ENCODE measurements around the gene TIGAR.

TIGAR gene

GRCh38 chr12:4379405-4379804 lies 58.4 kb downstream of the TIGAR start, which contains the start of gene FGF23:
FGF23 (minus strand) TSS chr12:4379712; CDS start chr12:4379582, 130 bp downstream.
- H3K4me3 ChIP-seq (ENCODE audit: control insufficient read depth, low read depth, low read length) = no peak within 1 kb of the TSS
- TF ChIP-seq CTCF (IDR thresholded peaks at IDR 0.05; ENCODE audit: control insufficient read depth, insufficient read depth, low read depth, low read length, missing control alignments) = no peak
- DNase-seq (ENCODE audit: low read depth) = no peak

- H3K4me3 ChIP-seq (ENCODE audit: control insufficient read depth, low read depth, low read length) = no peak overlapping the region
- no peak for TF ChIP-seq CTCF (IDR thresholded peaks at IDR 0.05; ENCODE audit: control insufficient read depth, insufficient read depth, low read depth, low read length, missing control alignments)
- no peak for DNase-seq (ENCODE audit: low read depth)
Observed at GRCh38 chr12:4380332-4380731, 59.3 kb downstream of the TIGAR start.

- DNase-seq (ENCODE audit: low read depth) = no peak
- H3K4me3 ChIP-seq (ENCODE audit: control insufficient read depth, low read depth, low read length) = no peak overlapping the region
- TF ChIP-seq CTCF (IDR thresholded peaks at IDR 0.05; ENCODE audit: control insufficient read depth, insufficient read depth, low read depth, low read length, missing control alignments) = no peak
Observed at GRCh38 chr12:4383304-4383865, 62.4 kb downstream of the TIGAR start.

- TF ChIP-seq CTCF (IDR thresholded peaks at IDR 0.05; ENCODE audit: control insufficient read depth, insufficient read depth, low read depth, low read length, missing control alignments) = no peak
- no peak for DNase-seq (ENCODE audit: low read depth)
- H3K4me3 ChIP-seq (ENCODE audit: control insufficient read depth, low read depth, low read length) = no peak overlapping the region
Observed at GRCh38 chr12:4386801-4387200, 65.8 kb downstream of the TIGAR start.

- DNase-seq (ENCODE audit: low read depth) = no peak
Observed at GRCh38 chr12:4387607-4388006, 66.6 kb downstream of the TIGAR start.

GRCh38 chr12:4388032-4388431 lies 67.0 kb downstream of the TIGAR start:
- no peak for DNase-seq (ENCODE audit: low read depth)
- no peak for TF ChIP-seq CTCF (IDR thresholded peaks at IDR 0.05; ENCODE audit: control insufficient read depth, insufficient read depth, low read depth, low read length, missing control alignments)
- no peak overlapping the region for H3K4me3 ChIP-seq (ENCODE audit: control insufficient read depth, low read depth, low read length)

More at GRCh38 chr12:4387607-4388006, 66.6 kb downstream of the TIGAR start:
- no peak overlapping the region for H3K4me3 ChIP-seq (ENCODE audit: control insufficient read depth, low read depth, low read length)
- no peak for TF ChIP-seq CTCF (IDR thresholded peaks at IDR 0.05; ENCODE audit: control insufficient read depth, insufficient read depth, low read depth, low read length, missing control alignments)

Data from AG09309 (cell line).